HUDEP-2 (cell line): Measurements from ENCODE around the gene PRB2.
"Not testable (repeated sequence)": the region's sequence is repeated elsewhere in the genome, so short reads cannot be mapped to it uniquely, and the experiment has no call there.

Experiments used
- DNase-seq, 76 experiments: peaks; one replicate each; lab custom pipeline; 2025; ENCODE audit not compliant: unreplicated experiment in 76 of 76; lab: John Stamatoyannopoulos, UW

PRB2 gene

GRCh38 chr12:11395467-11395866 is at the start of gene PRB2:
Gene PRB2, minus strand, starts transcription at chr12:11395567. Its CDS starts 38 bp downstream, at chr12:11395529.
- DNase-seq = not testable (repeated sequence)

- no peak for DNase-seq
Observed at GRCh38 chr12:11437966-11438365, 42.6 kb upstream of the PRB2 start.

- no peak for DNase-seq
Observed at GRCh38 chr12:11433664-11434063, 38.3 kb upstream of the PRB2 start.

- DNase-seq = no peak
Observed at GRCh38 chr12:11431486-11431885, 36.1 kb upstream of the PRB2 start.

- no peak for DNase-seq
Observed at GRCh38 chr12:11427341-11427740, 32.0 kb upstream of the PRB2 start.

- no peak for DNase-seq
Observed at GRCh38 chr12:11412731-11413130, 17.4 kb upstream of the PRB2 start.

DNA sequence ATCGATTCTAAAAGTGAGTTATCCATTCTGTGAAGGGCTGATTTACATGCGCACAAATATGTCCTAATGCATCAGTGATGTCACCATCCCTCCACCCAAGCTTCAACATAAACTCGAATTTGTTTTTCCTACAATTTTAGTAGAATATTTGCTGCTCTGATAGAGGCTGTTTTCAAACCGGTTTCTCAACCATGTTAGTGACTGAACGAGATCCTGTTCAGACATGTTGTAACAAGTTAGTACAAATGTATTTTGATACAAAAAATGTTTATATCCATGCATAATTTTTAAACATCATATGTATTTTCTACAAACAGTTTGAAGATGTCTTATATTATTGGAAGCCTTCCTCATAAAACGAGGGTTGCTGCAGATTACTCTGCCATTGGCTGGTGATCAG is 12.7 kb upstream of the PRB2 start:
- no peak for DNase-seq

GRCh38 chr12:11397366-11397765 is 2.0 kb upstream of the PRB2 start:
- no peak for DNase-seq

GRCh38 chr12:11391456-11391855 is 3.9 kb downstream of the PRB2 start:
- not testable (repeated sequence) for DNase-seq

DNA sequence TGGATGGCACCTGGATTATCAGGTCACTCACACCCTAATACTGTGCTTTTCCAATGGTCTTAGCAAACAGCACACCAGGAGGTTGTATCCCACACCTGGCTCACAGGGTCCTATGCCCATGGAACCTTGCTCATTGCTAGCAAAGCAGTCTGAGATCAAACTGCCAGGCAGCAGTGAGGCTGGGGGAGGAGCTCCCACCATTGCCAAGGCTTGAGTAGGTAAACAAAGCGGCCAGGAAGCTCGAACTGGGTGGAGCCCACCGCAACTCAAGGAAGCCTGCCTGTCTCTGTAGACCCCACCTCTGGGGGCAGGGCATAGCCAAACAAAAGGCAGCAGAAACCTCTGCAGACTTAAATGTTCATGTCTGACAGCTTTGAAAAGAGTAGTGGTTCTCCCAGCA is 17.9 kb downstream of the PRB2 start:
- DNase-seq = not testable (repeated sequence)

DNA sequence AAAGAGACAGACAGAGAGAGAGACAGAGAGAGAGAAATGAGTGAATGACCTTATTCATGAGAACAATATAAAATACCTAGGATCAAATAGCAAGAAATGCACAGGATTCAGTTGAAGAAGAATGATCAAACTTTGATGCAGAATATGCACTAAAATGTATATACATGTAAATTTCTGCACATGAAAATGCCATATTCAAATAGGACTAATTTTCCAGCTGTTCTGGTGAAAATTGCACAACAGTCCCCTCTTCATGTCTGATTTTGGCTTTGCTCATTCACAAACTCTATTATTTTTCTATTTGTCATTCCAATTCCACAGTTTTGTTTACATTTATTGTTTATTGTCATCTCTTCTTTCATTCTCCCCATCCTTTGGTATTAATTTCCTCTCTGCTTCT is 34.2 kb downstream of the PRB2 start:
- no peak for DNase-seq

GRCh38 chr12:11360205-11360883 is 35.0 kb downstream of the PRB2 start:
- DNase-seq = not testable (repeated sequence)

GRCh38 chr12:11351736-11352135 is 43.6 kb downstream of the PRB2 start:
- DNase-seq = not testable (repeated sequence)

GRCh38 chr12:11348439-11348838 is 46.9 kb downstream of the PRB2 start:
- DNase-seq = no peak

GRCh38 chr12:11347810-11348209 is 47.6 kb downstream of the PRB2 start:
- DNase-seq = no peak

DNA sequence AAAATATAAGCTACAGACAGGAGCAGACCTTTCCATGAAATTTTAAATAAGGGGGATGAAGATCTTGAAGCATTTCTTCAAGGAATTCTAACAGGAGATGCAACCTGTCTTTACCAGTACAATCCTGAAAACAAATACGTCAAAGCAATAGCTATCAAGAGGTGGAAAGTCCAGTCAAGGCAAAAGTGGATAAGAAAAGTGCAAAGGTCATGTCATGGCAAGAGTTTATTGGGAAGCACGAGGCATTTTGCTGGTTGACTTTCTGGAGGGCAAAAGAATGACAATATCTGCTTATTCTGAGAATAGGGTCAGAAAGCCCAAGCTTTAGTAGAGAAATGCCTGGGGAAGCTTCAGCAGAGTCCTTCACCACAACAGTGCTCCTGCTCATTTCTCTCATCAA is 50.9 kb downstream of the PRB2 start:
- no peak for DNase-seq
